Activated CD8-positive, alpha-beta memory T cell treated with anti-CD3 and anti-CD28 coated beads, Interleukin-2, amount 50 U/mL, for 48 hours (primary cell): Measurements from ENCODE around the gene DCST1.
A peak's percentile ranks its signal among the peaks of the same experiment; 100 is the strongest.

Source experiments
- DNase-seq: peaks from one replicate; pipeline ENCODE4 v3.0.0-alpha.2; 2020

The DCST1 gene

DNA sequence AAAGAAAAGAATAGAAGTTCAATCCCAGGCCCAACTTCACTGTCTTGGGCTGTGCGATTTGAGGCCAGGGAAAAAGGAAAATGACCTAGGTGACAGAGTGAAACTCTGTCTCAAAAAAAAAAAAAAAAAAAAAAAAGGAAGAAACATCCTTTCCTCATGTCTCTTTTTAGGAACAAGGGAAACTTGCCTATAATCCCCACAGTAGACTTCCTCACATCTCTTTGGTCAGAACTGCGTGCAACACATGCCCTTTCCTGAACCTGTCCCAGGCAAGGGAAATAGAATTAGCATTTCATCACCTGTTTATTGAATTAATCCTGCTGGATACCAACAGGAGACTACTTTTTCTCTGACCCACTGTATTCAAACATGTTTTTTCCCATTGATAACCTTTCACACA is 2.3 kb downstream of the DCST1 start:
- DNase-seq: no peak

DNA sequence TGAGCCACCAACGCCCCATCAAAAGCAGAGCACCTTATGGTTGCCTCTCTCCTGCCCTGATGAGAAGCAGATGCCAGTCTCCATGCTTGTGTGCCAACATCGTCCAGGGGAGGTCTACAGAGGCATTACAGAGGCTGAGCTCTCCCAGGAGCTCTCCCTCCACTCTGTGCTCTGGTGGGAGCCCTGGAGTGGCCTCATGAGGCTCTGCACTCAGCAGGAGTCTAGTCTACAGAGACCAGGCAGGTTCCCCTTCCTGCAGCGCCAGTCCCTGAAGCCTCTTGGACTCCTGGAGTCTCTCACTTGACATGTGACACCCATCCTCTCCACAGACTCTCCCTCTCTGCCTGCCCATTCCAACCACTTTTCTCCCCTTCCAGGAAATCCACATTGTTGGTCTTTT is 3.4 kb downstream of the DCST1 start:
- no peak for DNase-seq

- no peak for DNase-seq
Observed at GRCh38 chr1:155037851-155038441, 4.3 kb downstream of the DCST1 start.

DNA sequence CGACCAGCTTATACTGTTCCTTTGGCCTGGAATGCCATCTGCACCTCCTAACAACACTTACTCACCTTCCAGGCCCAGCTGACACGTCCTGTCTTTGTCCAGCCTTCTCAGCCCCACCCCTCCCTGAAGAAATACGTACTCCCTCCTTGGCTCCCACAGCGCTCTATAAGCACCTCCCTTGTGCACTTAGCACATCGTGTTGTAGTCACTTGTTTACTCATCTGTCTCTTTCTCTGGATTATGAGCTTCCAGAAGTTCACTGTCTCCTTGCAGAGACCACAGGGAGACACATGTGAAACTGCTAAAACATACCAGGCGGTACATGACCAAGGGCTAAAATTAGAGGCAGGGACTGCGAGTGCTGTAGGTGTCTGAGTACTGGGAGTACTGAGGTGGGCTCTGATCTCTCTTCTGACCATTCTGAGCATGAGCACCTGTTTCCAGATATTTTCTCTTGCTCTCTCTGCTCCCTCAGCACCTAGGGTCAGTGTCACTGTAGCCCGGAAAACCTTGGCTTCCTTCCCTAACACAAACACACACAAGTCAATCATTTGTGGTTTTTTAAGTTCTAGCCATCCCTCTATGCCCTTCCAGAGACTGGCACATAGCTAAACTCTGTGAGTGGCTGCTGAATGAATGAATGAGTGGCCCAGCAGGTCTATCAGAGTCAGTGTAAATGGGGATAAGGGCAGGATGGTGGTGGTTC is 5.1 kb downstream of the DCST1 start:
- no peak for DNase-seq

- no peak for DNase-seq
Observed at GRCh38 chr1:155039308-155039669, 5.7 kb downstream of the DCST1 start.

GRCh38 chr1:155040358-155041093 is 6.9 kb downstream of the DCST1 start:
- no peak for DNase-seq

DNA sequence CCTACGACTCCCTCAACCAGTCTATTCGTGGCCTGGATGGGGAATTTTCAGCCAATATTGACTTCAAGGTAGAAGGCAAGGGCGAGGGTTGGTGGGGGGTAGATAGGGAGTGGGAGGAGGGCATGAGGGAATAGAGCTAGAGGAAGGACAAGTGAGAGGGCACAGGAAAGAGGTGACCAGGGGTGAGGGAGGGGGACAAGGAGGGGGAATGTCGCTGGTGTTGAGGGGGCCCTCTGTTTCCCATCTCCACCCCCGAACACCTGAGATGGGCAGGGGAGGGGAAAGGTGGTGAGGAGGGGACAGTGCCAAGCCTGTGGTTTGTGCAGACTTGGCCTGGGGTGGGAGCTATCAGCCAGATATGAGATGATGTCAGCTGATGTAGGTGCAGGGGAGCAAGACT is 9.2 kb downstream of the DCST1 start:
- no peak for DNase-seq

- DNase-seq: no peak
Observed at GRCh38 chr1:155043301-155043702, 9.7 kb downstream of the DCST1 start.

- no peak for DNase-seq
Observed at GRCh38 chr1:155043793-155044192, 10.2 kb downstream of the DCST1 start.

DNA sequence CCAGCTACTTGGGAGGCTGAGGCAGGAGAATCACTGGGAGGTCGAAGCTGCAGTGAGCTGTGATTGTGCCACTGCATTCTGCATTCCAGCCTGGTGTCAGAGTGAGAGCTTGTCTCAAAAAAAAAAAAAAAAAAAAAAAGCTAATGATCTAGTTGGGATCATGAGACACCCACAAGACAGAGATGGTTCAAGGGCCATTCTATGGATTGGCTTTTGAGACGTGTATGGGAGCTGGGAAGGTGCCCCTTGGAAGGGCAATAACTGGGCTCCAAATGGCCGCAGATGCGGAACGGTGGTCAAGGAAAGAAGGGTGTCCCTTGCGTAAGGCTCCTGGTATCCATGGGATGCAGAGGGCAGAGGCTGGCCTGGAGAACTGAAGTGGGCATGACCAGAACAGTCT is 10.7 kb downstream of the DCST1 start:
- no peak for DNase-seq

DNA sequence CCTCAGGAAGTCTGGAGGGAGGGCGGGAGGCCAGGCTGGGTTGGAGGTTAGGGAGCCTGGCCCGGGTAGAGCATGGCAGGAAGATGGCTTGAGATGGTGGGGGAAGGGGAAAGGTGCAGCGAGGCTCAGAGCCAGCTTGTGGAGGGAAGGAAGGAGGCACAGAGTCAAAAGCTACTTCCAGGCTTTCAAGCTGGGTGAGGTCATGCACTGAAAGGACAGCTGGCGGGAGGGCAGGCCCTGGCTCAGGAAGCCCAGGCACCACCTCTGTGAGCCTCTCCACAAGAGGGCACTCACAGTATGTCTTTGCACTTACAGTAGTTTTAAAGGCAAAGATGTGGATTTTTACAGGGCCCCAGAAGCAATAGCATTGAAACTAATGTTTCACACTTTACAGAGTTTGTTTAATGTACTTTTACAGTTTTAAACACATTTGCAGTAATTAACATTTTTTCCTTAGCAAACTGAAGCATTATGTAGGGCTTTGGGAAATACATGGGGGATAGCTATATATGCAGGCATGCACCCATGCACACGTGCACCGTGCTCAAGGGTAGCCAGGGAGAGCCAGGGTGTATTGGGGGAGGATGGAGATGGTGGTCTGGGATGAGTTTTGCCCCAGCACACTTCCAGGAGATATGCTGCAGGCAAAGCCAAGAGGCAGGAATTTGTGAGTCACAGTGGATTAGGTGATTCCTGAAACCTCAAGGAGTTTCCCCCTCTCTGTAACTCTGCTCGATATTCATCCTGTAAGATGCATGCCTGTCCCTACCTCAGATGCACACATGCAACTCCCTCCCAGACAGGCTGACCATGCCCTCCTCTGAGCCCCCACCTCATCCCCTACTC is 11.4 kb downstream of the DCST1 start:
- peak; percentile 68 for DNase-seq

DNA sequence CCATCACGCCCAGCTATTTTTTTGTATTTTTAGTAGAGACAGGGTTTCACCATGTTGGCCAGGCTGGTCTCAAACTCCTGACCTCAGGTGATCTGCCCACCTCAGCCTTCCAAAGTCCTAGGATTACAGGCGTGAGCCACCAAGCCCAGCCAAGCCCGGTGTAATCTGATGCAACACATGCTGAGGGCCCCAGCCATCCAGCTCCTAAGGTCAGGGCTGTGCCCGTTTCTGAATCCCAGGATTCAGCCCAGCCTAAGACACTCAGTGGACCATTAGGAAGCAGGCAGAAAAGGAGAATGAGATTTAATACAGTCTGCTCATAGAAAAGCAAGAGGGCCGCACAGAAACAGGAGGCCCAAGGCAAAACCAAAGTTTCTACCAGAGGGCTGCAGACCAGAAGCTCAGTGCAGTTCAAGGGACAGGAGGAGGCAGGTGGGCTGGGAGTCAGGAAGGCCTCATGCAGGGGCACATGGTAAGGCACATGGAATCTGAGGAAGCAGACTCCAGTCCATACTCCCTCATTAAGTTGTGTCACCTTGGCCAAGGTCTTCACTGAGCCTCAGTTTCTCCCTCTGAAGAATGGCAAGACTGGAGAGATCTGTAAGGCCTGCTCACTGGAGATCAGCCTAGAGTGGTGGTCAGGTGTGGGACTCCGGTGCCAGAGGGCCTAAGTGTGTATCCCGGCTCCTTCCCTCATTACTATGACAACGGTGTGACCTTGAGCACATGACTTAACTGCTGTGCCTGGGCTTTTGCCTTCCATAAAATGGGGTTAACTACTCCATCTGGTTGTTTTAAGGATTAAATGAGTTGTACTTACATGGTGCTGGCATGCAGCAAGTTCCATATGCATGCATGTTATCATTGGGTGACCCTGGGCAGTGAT is 15.1 kb downstream of the DCST1 start:
- DNase-seq: no peak

GRCh38 chr1:155049651-155050559 is 16.3 kb downstream of the DCST1 start:
- no peak for DNase-seq

- DNase-seq: peak; percentile 93
Observed at GRCh38 chr1:155050560-155051341, 17.1 kb downstream of the DCST1 start, which contains the start of gene ADAM15. TSS of gene ADAM15 (plus strand) at chr1:155051316. CDS start at chr1:155051387, 71 bp downstream.

DNA sequence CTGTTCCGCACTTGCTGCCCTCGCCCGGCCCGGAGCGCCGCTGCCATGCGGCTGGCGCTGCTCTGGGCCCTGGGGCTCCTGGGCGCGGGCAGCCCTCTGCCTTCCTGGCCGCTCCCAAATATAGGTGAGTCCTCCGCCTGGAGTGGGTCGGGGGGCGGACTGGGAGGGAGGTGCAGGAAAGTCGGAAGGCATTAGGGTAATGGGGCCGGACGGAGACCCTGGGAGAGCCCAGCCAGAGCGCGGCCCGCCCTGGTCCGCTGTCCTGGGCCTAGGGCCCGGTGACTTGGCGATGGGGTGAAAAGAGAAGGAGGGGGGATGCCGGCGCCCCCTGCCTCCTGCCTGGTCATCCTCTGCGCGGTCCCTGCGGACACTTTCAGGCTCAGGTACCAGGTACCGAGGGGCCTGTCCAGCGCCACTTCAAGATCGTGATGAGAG is 17.7 kb downstream of the DCST1 start:
- DNase-seq: no peak

- DNase-seq: peak; percentile 77
Observed at GRCh38 chr1:155051777-155052398, 18.3 kb downstream of the DCST1 start.

DNA sequence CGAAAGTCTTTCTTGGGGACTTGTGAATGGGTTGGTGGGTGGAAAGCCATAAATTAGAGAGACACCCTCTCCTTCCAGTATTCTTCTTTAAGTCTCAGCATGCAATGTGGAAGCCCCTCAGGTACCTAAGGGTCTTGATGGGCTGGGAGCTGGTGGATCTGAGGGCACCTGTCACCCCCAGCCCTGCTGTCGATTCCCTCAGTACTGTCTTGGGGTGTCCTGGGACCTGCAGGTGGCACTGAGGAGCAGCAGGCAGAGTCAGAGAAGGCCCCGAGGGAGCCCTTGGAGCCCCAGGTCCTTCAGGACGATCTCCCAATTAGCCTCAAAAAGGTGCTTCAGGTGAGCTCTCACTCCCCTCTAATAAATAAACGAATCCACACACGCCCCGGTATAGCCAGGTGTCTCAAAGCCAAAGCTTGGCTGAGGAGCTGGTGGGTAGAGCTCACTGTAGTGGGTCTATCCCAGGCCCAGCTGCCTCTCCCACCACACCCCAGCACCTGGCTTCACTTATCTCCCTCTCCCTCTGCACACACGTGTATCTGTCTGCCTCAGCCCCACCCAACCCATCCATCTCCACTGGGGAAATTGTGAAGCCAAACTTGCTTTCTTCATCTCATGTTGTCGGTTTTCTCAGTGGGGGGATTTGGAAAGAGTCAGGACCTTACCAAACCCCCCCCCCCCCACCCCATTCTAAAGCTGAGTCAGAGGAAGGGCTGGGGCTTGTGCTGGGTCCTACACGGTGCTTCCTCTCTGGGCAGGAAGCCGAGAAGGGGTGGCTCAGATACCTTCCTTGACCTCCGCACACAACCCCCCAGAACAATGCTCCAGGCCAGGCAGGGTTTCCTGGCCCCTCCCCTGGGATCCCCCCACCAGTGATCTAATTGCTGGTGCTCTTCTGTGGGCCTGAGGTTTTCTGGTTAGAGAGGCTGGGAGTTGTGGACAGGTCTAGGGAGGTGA is 19.1 kb downstream of the DCST1 start:
- DNase-seq: peak; percentile 61

DNA sequence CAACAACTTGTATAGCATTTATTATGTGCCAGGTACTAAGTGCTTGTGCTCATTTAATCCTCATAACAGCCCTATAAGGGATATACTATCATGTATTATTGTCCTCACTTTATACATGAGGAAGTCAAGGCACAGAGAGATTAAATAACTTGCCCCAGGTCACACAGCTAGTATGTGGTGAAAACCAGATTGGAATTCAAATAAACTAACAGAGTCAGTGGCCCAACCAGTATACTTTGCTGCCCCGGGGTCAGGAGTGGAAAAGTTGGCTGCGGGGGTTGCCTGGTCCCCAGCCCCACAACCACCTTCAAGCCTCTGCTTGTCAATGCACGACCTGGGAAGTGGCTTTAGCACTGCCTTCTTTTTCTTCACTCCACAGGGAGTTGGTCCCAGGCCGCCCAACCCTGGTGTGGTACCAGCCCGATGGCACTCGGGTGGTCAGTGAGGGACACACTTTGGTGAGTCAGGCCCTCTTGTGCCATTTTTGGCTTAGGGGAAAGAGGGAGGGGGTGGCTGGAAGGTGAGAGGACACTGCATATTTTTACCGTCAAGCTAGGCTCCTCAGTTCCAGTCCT is 20.0 kb downstream of the DCST1 start:
- no peak for DNase-seq
